ENCODE results near the gene SEC61B.

SEC61B gene

GRCh38 chr9:99221621-99222415 lies at the start of gene SEC61B, which contains the start of gene ALG2:
SEC61B (plus strand) TSS chr9:99222282; CDS start chr9:99222364, 82 bp downstream.
ALG2 (minus strand) TSS chr9:99221942; CDS start chr9:99221894, 48 bp downstream.
- 0 out of 2 replicates have a peak, but pooled peaks have one; percentile 1 for TF ChIP-seq CTCF (IDR thresholded peaks at IDR 0.05; ENCODE audit: borderline replicate concordance, insufficient read depth, low read depth, low read length)
- peak within 1 kb of the TSS; percentile 79 for H3K4me3 ChIP-seq (ENCODE audit: low read depth, low read length)

GRCh38 chr9:99173570-99174504 lies 48.2 kb upstream of the SEC61B start:
- TF ChIP-seq CTCF (IDR thresholded peaks at IDR 0.05; ENCODE audit: borderline replicate concordance, insufficient read depth, low read depth, low read length): no peak

GRCh38 chr9:99176527-99177013 lies 45.5 kb upstream of the SEC61B start:
- no peak for TF ChIP-seq CTCF (IDR thresholded peaks at IDR 0.05; ENCODE audit: borderline replicate concordance, insufficient read depth, low read depth, low read length)
- H3K4me3 ChIP-seq (ENCODE audit: low read depth, low read length): no peak overlapping the region

More at GRCh38 chr9:99173570-99174504, 48.2 kb upstream of the SEC61B start:
- no peak overlapping the region for H3K4me3 ChIP-seq (ENCODE audit: low read depth, low read length)

GRCh38 chr9:99177576-99178366 lies 44.3 kb upstream of the SEC61B start:
- no peak for TF ChIP-seq CTCF (IDR thresholded peaks at IDR 0.05; ENCODE audit: borderline replicate concordance, insufficient read depth, low read depth, low read length)
- H3K4me3 ChIP-seq (ENCODE audit: low read depth, low read length): no peak overlapping the region

- no peak overlapping the region for H3K4me3 ChIP-seq (ENCODE audit: low read depth, low read length)
- TF ChIP-seq CTCF (IDR thresholded peaks at IDR 0.05; ENCODE audit: borderline replicate concordance, insufficient read depth, low read depth, low read length): no peak
Observed at GRCh38 chr9:99178912-99179872, 42.9 kb upstream of the SEC61B start.
